Head of caudate nucleus (tissue), 42 donors: ENCODE results near the gene SH2B3.
"Not testable (repeated sequence)": the region's sequence is repeated elsewhere in the genome, so short reads cannot be mapped to it uniquely, and the experiment has no call there.

Experiments used
- DNase-seq, 42 donors: peaks; one replicate each; pipeline versions ENCODE4 v3.0.0 to v3.0.0-alpha.2; 2020 to 2021; ENCODE audit warnings: mixed read lengths in 7 of 42
- intact Hi-C: fragments of 100-400 bp; cut with DNase I; formaldehyde crosslinking; loops from one replicate; pipeline ENCODE4 v1.15.0; 2022

SH2B3 gene

DNA sequence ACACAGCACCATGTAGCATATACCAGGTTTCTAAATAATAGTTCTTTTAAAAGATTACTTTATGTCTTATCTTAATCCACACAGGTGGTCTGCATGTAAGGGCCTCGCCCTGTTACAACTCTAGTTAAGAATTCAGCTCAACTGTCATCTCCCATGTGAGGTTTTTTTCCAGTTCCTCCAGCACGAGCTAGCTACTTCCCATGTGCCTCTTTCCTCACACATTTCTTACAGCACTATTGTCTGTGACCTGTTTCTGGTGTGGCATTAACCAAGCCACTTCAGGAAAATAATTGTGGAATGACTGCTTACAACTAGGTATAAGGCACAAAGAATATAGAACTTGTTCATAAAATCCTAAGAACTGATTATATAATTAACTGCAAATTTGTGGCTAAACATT is 65.5 kb downstream of the SH2B3 start:
- peak in 1 of 42 donors; percentile 25 for DNase-seq
- intact Hi-C loops: no loop called here

DNA sequence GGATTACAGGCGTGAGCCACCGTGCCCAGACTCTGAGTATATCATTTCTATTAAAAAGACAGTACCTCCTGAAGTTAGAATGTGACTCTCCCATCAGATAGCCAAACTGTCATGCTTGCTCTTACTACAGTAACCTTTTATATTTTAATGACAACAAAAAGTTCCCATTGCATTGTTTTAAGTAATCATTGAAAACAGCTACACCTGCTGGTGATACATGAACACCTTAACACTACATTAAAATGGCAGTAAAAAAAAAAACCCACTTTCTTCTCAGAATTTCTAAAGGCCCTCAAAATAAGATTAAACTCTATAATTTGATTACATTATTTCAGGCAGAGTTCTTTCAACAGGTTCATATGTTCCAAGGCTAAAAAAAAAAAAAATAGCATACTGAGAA is 76.7 kb downstream of the SH2B3 start:
- intact Hi-C loops: no loop called here
- DNase-seq: no peak

DNA sequence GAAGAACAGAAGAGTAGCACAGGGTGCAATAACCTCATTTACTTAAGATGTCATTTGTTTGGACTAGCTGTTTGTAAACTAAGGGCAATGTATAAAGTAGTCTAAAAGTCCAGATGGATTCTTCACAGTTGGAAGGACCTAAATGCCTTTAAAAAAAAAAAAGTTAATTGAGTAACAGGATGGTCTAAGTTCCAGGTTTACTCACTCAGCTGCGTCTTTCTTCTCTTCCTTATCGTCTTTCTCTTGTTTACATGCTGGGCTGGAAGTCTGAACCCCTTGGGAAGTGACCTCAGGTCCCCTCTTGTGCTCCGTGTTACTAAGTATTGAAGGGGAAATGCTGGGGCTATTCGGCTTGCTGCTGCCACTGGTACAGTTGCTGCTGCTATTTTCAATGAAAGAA is 82.5 kb downstream of the SH2B3 start:
- intact Hi-C loops: no loop called here
- no peak for DNase-seq

DNA sequence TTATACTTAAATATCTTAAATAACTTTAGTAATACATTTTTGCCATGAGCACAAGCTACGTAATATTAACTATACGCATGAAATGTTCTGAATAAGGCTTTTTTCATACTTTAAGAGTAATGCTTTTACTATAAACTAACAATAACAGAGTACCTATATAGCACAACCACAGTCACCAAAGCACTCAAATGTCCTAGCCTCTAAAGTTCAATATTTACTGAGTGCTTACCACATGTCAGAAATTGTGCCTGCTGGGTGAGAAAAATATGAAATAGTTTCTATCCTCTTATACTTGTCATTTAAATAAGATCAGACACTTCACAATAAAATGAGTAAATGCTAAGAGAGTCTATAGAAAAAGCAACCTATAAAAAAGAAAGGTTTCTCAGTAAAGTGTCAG is 83.1 kb downstream of the SH2B3 start:
- no peak for DNase-seq
- intact Hi-C loops: no loop called here

DNA sequence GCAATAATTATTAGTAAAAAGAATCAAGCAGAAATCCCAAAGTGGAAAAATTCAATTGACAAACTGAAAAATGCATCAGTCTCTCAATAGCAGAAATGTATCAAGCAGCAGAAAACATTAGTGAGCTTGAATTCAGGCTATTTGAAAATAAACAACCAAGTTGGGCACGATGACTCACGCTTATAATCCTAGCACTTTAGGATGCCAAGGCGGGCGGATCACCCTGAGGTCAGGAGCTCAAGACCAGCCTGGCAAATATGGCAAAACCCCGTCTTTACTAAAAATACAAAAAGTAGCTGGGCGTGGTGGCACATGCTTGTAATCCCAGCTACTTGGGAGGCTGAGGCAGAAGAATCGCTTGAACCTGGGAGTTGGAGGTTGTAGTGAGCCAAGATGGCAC is 87.3 kb downstream of the SH2B3 start:
- DNase-seq, intact Hi-C loops: not testable (repeated sequence)

DNA sequence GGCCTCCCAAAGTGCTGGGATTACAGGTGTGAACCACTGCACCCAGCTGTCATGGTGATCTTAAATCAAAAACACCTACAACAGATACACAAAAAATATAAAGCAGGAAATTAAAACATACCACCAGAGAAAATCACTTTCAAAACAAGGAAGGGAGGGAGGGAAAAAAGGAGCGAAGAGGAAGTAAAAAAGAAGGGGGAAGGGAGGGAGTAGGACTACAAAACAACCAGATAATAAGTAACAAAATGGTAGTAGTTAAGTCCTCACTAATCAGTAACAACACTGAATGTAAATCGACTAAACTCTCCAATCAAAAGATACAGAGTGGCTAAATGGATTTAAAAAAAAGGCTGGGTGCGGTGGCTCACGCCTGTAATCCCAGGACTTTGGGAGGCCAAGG is 89.0 kb downstream of the SH2B3 start:
- intact Hi-C loops: no loop called here
- DNase-seq: no peak
